CD4-positive, CD25-positive, alpha-beta regulatory T cell (primary cell): ENCODE measurements around the gene CASKIN2. TPM values are rescaled to one million over a fixed set of nuclear protein-coding genes. Genes with fewer than 3 reads are reported as not detected.
A peak's percentile ranks its signal among the peaks of the same experiment; 100 is the strongest.

ENCODE experiments used
- ATAC-seq, 2 donors: fragments of 150-1000 bp; cut with Tn5 transposase; one replicate each; pipeline ENCODE4 v1.10.0; 2021; ENCODE audit warnings: low read depth in 2 of 2, moderate number of reproducible peaks in 2 of 2, moderate library complexity in 1 of 2
- DNase-seq, 3 donors: peaks; one replicate each; pipeline versions ENCODE4 v3.0.0 to v3.0.0-alpha.2; 2012 to 2022; ENCODE audit warnings: mixed read lengths in 1 of 3
- H3K27ac ChIP-seq: one replicate; pipeline ENCODE4 v1.7.0; 2013; ENCODE audit warnings: mild to moderate bottlenecking, low read length; ENCODE audit not compliant: insufficient read depth, poor library complexity, severe bottlenecking
- H3K27me3 ChIP-seq: one replicate; pipeline ENCODE4 v1.7.0; 2013; ENCODE audit warnings: low read length; ENCODE audit not compliant: control insufficient read depth, insufficient read depth
- H3K36me3 ChIP-seq: one replicate; pipeline ENCODE4 v1.7.0; 2013; ENCODE audit warnings: mild to moderate bottlenecking, low read length, moderate library complexity; ENCODE audit not compliant: control insufficient read depth, insufficient read depth
- H3K4me1 ChIP-seq: 2 replicates; pipeline ENCODE4 v1.7.0; 2013; ENCODE audit warnings: mild to moderate bottlenecking, low read length; ENCODE audit not compliant: insufficient read depth, control insufficient read depth, poor library complexity, severe bottlenecking
- H3K4me3 ChIP-seq: one replicate; pipeline ENCODE4 v1.7.0; 2013; ENCODE audit warnings: low read depth, mild to moderate bottlenecking, low read length, moderate library complexity
- H3K9me3 ChIP-seq, 2 experiments: 1 replicate in 1 of 2; 2 replicates in 1 of 2; pipeline ENCODE4 v1.7.0; 2013; ENCODE audit warnings: low read length in 2 of 2, mild to moderate bottlenecking in 1 of 2, moderate library complexity in 1 of 2; ENCODE audit not compliant: control insufficient read depth in 2 of 2
- H3K27ac Mint-ChIP-seq, 3 donors: one replicate each; pipeline ENCODE4 v1.8.0; 2020 to 2022; ENCODE audit warnings: mild to moderate bottlenecking in 3 of 3, mixed read lengths in 3 of 3, moderate library complexity in 2 of 3
- H3K27me3 Mint-ChIP-seq: one replicate; pipeline ENCODE4 v1.8.0; 2022; ENCODE audit warnings: mild to moderate bottlenecking, mixed read lengths
- H3K36me3 Mint-ChIP-seq: one replicate; pipeline ENCODE4 v1.8.0; 2020; ENCODE audit warnings: mixed read lengths
- H3K4me1 Mint-ChIP-seq, 4 donors: one replicate each; pipeline ENCODE4 v1.8.0; 2020 to 2022; ENCODE audit warnings: mixed read lengths in 4 of 4, mild to moderate bottlenecking in 1 of 4
- H3K4me3 Mint-ChIP-seq, 4 donors: one replicate each; pipeline ENCODE4 v1.8.0; 2020 to 2022; ENCODE audit warnings: mild to moderate bottlenecking in 4 of 4, mixed read lengths in 4 of 4, moderate library complexity in 3 of 4
- H3K9me3 Mint-ChIP-seq, 7 donors: one replicate each; pipeline ENCODE4 v1.8.0; 2020 to 2022; ENCODE audit warnings: mixed read lengths in 7 of 7, mild to moderate bottlenecking in 3 of 7, moderate library complexity in 2 of 7
- polyA plus RNA-seq, 4 donors: library from polyadenylated mRNA; unstranded; fragments of 300-500 nt; fragmentation: Illumina TruSeq; gene quantifications; one replicate each; pipeline ENCODE4 v1.2.3, GENCODE V29; 2021
- total RNA-seq: library from RNA; stranded (reverse); gene quantifications from one replicate; pipeline ENCODE4 v1.2.3, GENCODE V29; 2022

The CASKIN2 gene
- total and polyA plus RNA-seq, 5 donors from 2014 or later, result 0.24 to 0.44 TPM; not detected in 3

- H3K27ac Mint-ChIP-seq, result no peak overlapping the region
- no peak for DNase-seq
- H3K4me3 Mint-ChIP-seq, result no peak overlapping the region
- no peaks in the 10 kb centered on the region for H3K9me3 Mint-ChIP-seq
- H3K36me3 Mint-ChIP-seq, result peaks cover 4% of the 10 kb centered on the region
- no peaks in the 10 kb centered on the region for H3K27me3 Mint-ChIP-seq
- H3K27ac ChIP-seq, result no peak overlapping the region
- H3K9me3 ChIP-seq, result no peaks in the 10 kb centered on the region
- peaks cover 7% of the 10 kb centered on the region for H3K36me3 ChIP-seq
- ATAC-seq, result no peak
- no peak overlapping the region for H3K4me3 ChIP-seq
- H3K4me1 ChIP-seq, result no peaks in the 10 kb centered on the region
- peaks cover 0 to 7% (median 1%) of the 10 kb centered on the region in 4 donors for H3K4me1 Mint-ChIP-seq
- H3K27me3 ChIP-seq, result no peaks in the 10 kb centered on the region
Observed at GRCh38 chr17:75542728-75543336, 27.5 kb upstream of the CASKIN2 start.

- H3K27me3 ChIP-seq, result no peaks in the 10 kb centered on the region
- Mint-ChIP-seq H3K4me1 (peaks cover 0 to 7% (median 1%) of the 10 kb centered on the region in 4 donors), H3K36me3 (peaks cover 4% of the 10 kb centered on the region), H3K4me3 (no peak overlapping the region), H3K27me3 (no peaks in the 10 kb centered on the region), H3K9me3 (no peaks in the 10 kb centered on the region), H3K27ac (no peak overlapping the region)
- no peak overlapping the region for H3K4me3 ChIP-seq
- no peak for ATAC-seq
- DNase-seq, result no peak
- peaks cover 7% of the 10 kb centered on the region for H3K36me3 ChIP-seq
- H3K4me1 ChIP-seq, result no peaks in the 10 kb centered on the region
- H3K9me3 ChIP-seq, result no peaks in the 10 kb centered on the region
- H3K27ac ChIP-seq, result no peak overlapping the region
Observed at GRCh38 chr17:75542229-75542628, 26.9 kb upstream of the CASKIN2 start.

- H3K4me3 Mint-ChIP-seq, result no peak overlapping the region
- H3K4me3 ChIP-seq, result no peak overlapping the region
- DNase-seq (no peak), ATAC-seq (no peak)
- H3K4me1 ChIP-seq, result no peaks in the 10 kb centered on the region
- no peaks in the 10 kb centered on the region for H3K9me3 ChIP-seq
- peaks cover 0 to 10% (median 3%) of the 10 kb centered on the region in 4 donors for H3K4me1 Mint-ChIP-seq
- no peak overlapping the region for H3K27ac Mint-ChIP-seq
- H3K36me3 Mint-ChIP-seq, result peaks cover 4% of the 10 kb centered on the region
- no peaks in the 10 kb centered on the region for H3K27me3 Mint-ChIP-seq
- no peaks in the 10 kb centered on the region for H3K27me3 ChIP-seq
- H3K9me3 Mint-ChIP-seq, result no peaks in the 10 kb centered on the region
- H3K36me3 ChIP-seq, result peaks cover 4% of the 10 kb centered on the region
- H3K27ac ChIP-seq, result no peak overlapping the region
Observed at GRCh38 chr17:75540923-75541503, 25.7 kb upstream of the CASKIN2 start.

- ATAC-seq, result no peak
- H3K27ac Mint-ChIP-seq, result no peak overlapping the region
- no peak overlapping the region for H3K27ac ChIP-seq
- H3K4me1 ChIP-seq, result peaks cover 7% of the 10 kb centered on the region
- H3K36me3 ChIP-seq, result peaks cover 4% of the 10 kb centered on the region
- H3K36me3 Mint-ChIP-seq, result peaks cover 4% of the 10 kb centered on the region
- no peaks in the 10 kb centered on the region for H3K9me3 ChIP-seq
- H3K4me1 Mint-ChIP-seq, result peaks cover 0 to 19% (median 9%) of the 10 kb centered on the region in 4 donors
- H3K4me3 Mint-ChIP-seq, result no peak overlapping the region
- no peaks in the 10 kb centered on the region for H3K9me3 Mint-ChIP-seq
- H3K4me3 ChIP-seq, result no peak overlapping the region
- H3K27me3 Mint-ChIP-seq, result no peaks in the 10 kb centered on the region
- H3K27me3 ChIP-seq, result no peaks in the 10 kb centered on the region
- no peak for DNase-seq
Observed at GRCh38 chr17:75539967-75540729, 24.8 kb upstream of the CASKIN2 start.

- Histone ChIP-seq H3K27me3 (no peaks in the 10 kb centered on the region), H3K27ac (no peak overlapping the region), H3K9me3 (no peaks in the 10 kb centered on the region), H3K4me3 (no peak overlapping the region), H3K36me3 (no peaks in the 10 kb centered on the region), H3K4me1 (peaks cover 14% of the 10 kb centered on the region)
- peaks cover 4% of the 10 kb centered on the region for H3K36me3 Mint-ChIP-seq
- DNase-seq (no peak), ATAC-seq (no peak)
- H3K27me3 Mint-ChIP-seq, result no peaks in the 10 kb centered on the region
- H3K27ac Mint-ChIP-seq, result peak overlapping the region in 2 of 3 donors; percentile 46 to 74
- no peaks in the 10 kb centered on the region for H3K9me3 Mint-ChIP-seq
- H3K4me1 Mint-ChIP-seq, result peaks cover 0 to 33% (median 20%) of the 10 kb centered on the region in 4 donors
- no peak overlapping the region for H3K4me3 Mint-ChIP-seq
Observed at GRCh38 chr17:75536366-75536765, 21.0 kb upstream of the CASKIN2 start.

- H3K4me3 ChIP-seq, result no peak overlapping the region
- H3K9me3 Mint-ChIP-seq, result no peaks in the 10 kb centered on the region
- no peaks in the 10 kb centered on the region for H3K27me3 Mint-ChIP-seq
- H3K9me3 ChIP-seq, result no peaks in the 10 kb centered on the region
- ATAC-seq (no peak), DNase-seq (no peak)
- no peaks in the 10 kb centered on the region for H3K36me3 ChIP-seq
- H3K4me1 Mint-ChIP-seq, result peaks cover 0 to 33% (median 20%) of the 10 kb centered on the region in 4 donors
- H3K4me1 ChIP-seq, result peaks cover 14% of the 10 kb centered on the region
- peak overlapping the region in 2 of 3 donors; percentile 76 to 93 for H3K27ac Mint-ChIP-seq
- H3K4me3 Mint-ChIP-seq, result peak overlapping the region in 1 of 4 donors; percentile 11
- H3K36me3 Mint-ChIP-seq, result peaks cover 4% of the 10 kb centered on the region
- no peaks in the 10 kb centered on the region for H3K27me3 ChIP-seq
- H3K27ac ChIP-seq, result peak overlapping the region; percentile 69
Observed at GRCh38 chr17:75535871-75536270, 20.5 kb upstream of the CASKIN2 start.

GRCh38 chr17:75535119-75535537, 19.8 kb upstream of the CASKIN2 start:
- H3K4me3 ChIP-seq, result no peak overlapping the region
- peaks cover 4% of the 10 kb centered on the region for H3K36me3 Mint-ChIP-seq
- H3K27ac Mint-ChIP-seq, result peak overlapping the region; percentile 91 to 98 (median 93)
- no peaks in the 10 kb centered on the region for H3K27me3 ChIP-seq
- no peaks in the 10 kb centered on the region for H3K9me3 Mint-ChIP-seq
- H3K36me3 ChIP-seq, result no peaks in the 10 kb centered on the region
- H3K4me1 ChIP-seq, result peaks cover 14% of the 10 kb centered on the region
- ATAC-seq (peak; percentile 95 to 98), DNase-seq (peak; percentile 13 to 93 (median 55))
- peaks cover 0 to 33% (median 20%) of the 10 kb centered on the region in 4 donors for H3K4me1 Mint-ChIP-seq
- peak overlapping the region in 3 of 4 donors; percentile 41 to 81 (median 48) for H3K4me3 Mint-ChIP-seq
- H3K27ac ChIP-seq, result peak overlapping the region; percentile 69
- no peaks in the 10 kb centered on the region for H3K9me3 ChIP-seq
- no peaks in the 10 kb centered on the region for H3K27me3 Mint-ChIP-seq
